ENCODE results near the gene TCF7L1. TPM values are rescaled to one million over a fixed set of nuclear protein-coding genes. Genes with fewer than 3 reads are reported as not detected.

The TCF7L1 gene
- total and polyA plus RNA-seq, 2 of the 13 experiments (the other 11 are each of a cell fraction or from before 2014, with no cell fraction given): 0.04 to 0.15 TPM

- TF ChIP-seq, protein P1, sequence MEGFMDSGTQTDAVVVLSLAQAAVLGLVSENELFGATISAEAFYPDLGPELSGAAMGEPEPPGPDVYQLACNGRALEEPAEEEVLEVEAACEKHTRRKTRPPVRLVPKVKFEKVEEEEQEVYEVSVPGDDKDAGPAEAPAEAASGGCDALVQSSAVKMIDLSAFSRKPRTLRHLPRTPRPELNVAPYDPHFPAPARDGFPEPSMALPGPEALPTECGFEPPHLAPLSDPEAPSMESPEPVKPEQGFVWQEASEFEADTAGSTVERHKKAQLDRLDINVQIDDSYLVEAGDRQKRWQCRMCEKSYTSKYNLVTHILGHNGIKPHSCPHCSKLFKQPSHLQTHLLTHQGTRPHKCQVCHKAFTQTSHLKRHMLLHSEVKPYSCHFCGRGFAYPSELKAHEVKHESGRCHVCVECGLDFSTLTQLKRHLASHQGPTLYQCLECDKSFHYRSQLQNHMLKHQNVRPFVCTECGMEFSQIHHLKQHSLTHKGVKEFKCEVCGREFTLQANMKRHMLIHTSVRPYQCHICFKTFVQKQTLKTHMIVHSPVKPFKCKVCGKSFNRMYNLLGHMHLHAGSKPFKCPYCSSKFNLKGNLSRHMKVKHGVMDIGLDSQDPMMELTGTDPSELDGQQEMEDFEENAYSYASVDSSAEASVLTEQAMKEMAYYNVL (CRISPR knock-in tag; IDR thresholded peaks at IDR 0.05; ENCODE audit: borderline replicate concordance): 0 out of 2 replicates have a peak, but pooled peaks have one; percentile 27
- no peak for TF ChIP-seq U2AF1 (optimal IDR thresholded peaks at IDR 0.05; ENCODE audit: low read depth, low read length)
- no peak for TF ChIP-seq ZBTB42 (CRISPR knock-in tag; IDR thresholded peaks at IDR 0.05)
- no peak for TF ChIP-seq XRCC5 (optimal IDR thresholded peaks at IDR 0.05; ENCODE audit: low read length)
- peak; percentile 64; the same call in 1 of the 2 replicates for TF ChIP-seq TGIF2 (CRISPR knock-in tag; IDR thresholded peaks at IDR 0.05)
- TF ChIP-seq BRD4 (CRISPR knock-in tag; IDR thresholded peaks at IDR 0.05): 0 out of 2 replicates have a peak, but pooled peaks have one; percentile 57
- TF ChIP-seq JARID2 (CRISPR knock-in tag; IDR thresholded peaks at IDR 0.05; ENCODE audit: insufficient replicate concordance): no peak
- no peak for TF ChIP-seq HIC2 (CRISPR knock-in tag; IDR thresholded peaks at IDR 0.05; ENCODE audit: low read depth)
- no peak for TF ChIP-seq ZNF83 (CRISPR knock-in tag; IDR thresholded peaks at IDR 0.05; ENCODE audit: borderline replicate concordance)
- TF ChIP-seq, protein P2, sequence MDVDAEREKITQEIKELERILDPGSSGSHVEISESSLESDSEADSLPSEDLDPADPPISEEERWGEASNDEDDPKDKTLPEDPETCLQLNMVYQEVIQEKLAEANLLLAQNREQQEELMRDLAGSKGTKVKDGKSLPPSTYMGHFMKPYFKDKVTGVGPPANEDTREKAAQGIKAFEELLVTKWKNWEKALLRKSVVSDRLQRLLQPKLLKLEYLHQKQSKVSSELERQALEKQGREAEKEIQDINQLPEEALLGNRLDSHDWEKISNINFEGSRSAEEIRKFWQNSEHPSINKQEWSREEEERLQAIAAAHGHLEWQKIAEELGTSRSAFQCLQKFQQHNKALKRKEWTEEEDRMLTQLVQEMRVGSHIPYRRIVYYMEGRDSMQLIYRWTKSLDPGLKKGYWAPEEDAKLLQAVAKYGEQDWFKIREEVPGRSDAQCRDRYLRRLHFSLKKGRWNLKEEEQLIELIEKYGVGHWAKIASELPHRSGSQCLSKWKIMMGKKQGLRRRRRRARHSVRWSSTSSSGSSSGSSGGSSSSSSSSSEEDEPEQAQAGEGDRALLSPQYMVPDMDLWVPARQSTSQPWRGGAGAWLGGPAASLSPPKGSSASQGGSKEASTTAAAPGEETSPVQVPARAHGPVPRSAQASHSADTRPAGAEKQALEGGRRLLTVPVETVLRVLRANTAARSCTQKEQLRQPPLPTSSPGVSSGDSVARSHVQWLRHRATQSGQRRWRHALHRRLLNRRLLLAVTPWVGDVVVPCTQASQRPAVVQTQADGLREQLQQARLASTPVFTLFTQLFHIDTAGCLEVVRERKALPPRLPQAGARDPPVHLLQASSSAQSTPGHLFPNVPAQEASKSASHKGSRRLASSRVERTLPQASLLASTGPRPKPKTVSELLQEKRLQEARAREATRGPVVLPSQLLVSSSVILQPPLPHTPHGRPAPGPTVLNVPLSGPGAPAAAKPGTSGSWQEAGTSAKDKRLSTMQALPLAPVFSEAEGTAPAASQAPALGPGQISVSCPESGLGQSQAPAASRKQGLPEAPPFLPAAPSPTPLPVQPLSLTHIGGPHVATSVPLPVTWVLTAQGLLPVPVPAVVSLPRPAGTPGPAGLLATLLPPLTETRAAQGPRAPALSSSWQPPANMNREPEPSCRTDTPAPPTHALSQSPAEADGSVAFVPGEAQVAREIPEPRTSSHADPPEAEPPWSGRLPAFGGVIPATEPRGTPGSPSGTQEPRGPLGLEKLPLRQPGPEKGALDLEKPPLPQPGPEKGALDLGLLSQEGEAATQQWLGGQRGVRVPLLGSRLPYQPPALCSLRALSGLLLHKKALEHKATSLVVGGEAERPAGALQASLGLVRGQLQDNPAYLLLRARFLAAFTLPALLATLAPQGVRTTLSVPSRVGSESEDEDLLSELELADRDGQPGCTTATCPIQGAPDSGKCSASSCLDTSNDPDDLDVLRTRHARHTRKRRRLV (CRISPR knock-in tag; IDR thresholded peaks at IDR 0.05): 0 out of 2 replicates have a peak, but pooled peaks have one; percentile 7
- TF ChIP-seq ZNF234 (CRISPR knock-in tag; conservative IDR thresholded peaks at IDR 0.05): no peak
- peak; percentile 18; the same call in 1 of the 2 replicates for TF ChIP-seq KDM5B (CRISPR knock-in tag; IDR thresholded peaks at IDR 0.05; ENCODE audit: borderline replicate concordance)
- TF ChIP-seq, protein P3, sequence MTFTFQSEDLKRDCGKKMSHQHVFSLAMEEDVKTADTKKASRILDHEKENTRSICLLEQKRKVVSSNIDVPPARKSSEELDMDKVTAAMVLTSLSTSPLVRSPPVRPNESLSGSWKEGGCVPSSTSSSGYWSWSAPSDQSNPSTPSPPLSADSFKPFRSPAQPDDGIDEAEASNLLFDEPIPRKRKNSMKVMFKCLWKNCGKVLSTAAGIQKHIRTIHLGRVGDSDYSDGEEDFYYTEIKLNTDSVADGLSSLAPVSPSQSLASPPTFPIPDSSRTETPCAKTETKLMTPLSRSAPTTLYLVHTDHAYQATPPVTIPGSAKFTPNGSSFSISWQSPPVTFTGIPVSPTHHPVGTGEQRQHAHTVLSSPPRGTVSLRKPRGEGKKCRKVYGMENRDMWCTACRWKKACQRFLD (CRISPR knock-in tag; IDR thresholded peaks at IDR 0.05; ENCODE audit: borderline replicate concordance): peak; percentile 33; the same call in 1 of the 2 replicates
- no peak for TF ChIP-seq NR2F1 (CRISPR knock-in tag; IDR thresholded peaks at IDR 0.05)
- TF ChIP-seq MEIS2 (CRISPR knock-in tag; IDR thresholded peaks at IDR 0.05): 0 out of 2 replicates have a peak, but pooled peaks have one; percentile 23
- TF ChIP-seq RNF2 (conservative IDR thresholded peaks at IDR 0.05; ENCODE audit: low read depth): no peak
- no peak for TF ChIP-seq ZNF549 (CRISPR knock-in tag; IDR thresholded peaks at IDR 0.05)
- no peak for TF ChIP-seq JDP2 (CRISPR knock-in tag; IDR thresholded peaks at IDR 0.05; ENCODE audit: borderline replicate concordance)
These were observed 193.4 kb downstream of the TCF7L1 start (continued) for GRCh38 chr2:85326406-85327159.

All from HepG2 (cell line).